Erythroblast (primary cell): Measurements from ENCODE around the gene PTPRT.

Experiments
- GATA1 ChIP-seq: IDR thresholded peaks from 2 replicates; pipeline ENCODE4 v1.6.1; 2011; ENCODE audit warnings: low read depth, mild to moderate bottlenecking, control low read depth, low read length, moderate library complexity
- POLR2A ChIP-seq: IDR thresholded peaks from 2 replicates; pipeline ENCODE4 v1.6.1; 2011; ENCODE audit warnings: mild to moderate bottlenecking, low read length

GRCh38 chr20:42161228-42161829 is 1028.4 kb downstream of the PTPRT start:
- no peak for TF ChIP-seq POLR2A
- no peak for TF ChIP-seq GATA1
